ENCODE measurements around the gene SELENOV.

DNA sequence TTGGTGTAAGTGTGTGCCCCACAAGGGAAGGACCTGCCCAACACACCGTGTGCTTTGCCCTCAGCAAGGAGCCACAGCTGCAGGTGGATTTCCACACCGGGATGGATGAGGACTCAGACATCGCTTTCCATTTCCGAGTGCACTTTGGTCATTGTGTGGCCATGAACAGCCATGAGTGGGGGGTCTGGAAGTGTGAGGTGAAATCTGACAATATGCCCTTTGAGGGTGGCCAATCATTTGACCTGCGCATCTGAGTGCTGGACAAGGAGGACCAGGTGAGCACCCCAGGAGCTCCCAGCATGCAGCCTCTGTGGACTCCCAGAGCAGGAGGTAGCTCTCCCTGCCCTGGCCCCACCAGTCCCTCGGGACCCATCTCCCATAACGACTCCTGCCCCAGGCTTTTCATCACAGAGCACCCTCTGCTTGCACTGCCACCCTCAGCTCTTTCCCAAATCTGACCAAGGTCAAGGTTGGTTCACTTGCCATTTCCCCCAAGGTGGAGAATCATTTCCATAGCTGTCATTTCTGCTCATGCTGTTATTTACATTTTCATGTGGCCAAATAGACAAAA is 38.2 kb downstream of the SELENOV start:
- TF ChIP-seq, protein P1, sequence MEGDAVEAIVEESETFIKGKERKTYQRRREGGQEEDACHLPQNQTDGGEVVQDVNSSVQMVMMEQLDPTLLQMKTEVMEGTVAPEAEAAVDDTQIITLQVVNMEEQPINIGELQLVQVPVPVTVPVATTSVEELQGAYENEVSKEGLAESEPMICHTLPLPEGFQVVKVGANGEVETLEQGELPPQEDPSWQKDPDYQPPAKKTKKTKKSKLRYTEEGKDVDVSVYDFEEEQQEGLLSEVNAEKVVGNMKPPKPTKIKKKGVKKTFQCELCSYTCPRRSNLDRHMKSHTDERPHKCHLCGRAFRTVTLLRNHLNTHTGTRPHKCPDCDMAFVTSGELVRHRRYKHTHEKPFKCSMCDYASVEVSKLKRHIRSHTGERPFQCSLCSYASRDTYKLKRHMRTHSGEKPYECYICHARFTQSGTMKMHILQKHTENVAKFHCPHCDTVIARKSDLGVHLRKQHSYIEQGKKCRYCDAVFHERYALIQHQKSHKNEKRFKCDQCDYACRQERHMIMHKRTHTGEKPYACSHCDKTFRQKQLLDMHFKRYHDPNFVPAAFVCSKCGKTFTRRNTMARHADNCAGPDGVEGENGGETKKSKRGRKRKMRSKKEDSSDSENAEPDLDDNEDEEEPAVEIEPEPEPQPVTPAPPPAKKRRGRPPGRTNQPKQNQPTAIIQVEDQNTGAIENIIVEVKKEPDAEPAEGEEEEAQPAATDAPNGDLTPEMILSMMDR (IDR thresholded peaks at IDR 0.05; ENCODE audit: borderline replicate concordance, extremely low read depth, low read length, poor library complexity, severe bottlenecking): no peak
- no peak for TF ChIP-seq EZH2 (IDR thresholded peaks at IDR 0.05; ENCODE audit: borderline replicate concordance, low read depth, low read length, severe bottlenecking)
